ENCODE measurements around the gene POU2F1.

POU2F1 gene

DNA sequence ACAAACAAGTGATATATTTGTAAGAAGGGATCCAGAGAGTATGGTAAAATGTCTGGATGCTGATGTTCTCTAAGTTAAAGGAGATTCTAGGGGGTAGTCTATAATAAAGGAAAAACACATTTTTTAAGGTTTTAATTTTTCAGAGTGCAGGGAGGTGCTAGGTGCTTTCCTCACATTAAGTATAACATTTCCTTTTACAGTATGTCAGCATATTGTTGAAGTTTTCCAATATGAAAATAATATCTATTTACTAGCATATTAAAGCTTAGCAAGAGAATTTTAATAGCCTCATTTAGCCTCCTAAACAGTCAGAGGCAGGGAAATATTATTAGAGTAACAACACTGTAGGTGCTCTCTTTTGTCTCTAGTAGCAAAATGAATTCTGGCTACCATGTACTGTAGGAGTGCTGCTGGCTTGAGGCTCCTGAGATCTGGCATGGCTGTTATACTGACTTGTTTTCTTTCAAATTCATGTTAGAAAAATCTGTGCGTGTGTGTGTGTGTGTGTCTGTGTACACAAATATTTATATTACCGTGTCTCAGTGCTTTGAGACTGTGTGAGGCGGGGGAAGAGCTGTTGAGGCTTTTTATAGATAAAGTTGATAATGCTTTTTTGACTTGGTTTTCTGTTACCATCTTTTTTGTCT lies 71.0 kb downstream of the POU2F1 start:
- H3K4me3 Mint-ChIP-seq: no peak overlapping the region

DNA sequence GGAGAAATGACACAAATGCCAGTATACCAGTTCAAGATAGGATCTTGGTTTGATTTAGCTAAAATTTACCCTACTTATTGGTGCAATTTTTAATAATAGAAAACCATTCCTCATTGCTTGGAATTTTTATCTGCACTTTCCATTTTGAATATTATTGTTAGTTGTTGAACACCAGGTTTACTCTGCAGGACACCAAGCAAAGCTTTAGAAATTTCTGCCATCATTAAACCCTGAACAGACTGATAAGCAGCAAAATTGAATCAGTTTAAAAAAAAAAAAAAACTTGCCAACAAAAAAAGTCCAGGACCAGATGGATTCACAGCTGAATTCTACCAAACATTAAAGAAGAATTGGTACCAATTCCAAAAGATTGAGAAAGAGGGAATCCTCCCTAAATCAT lies 71.5 kb downstream of the POU2F1 start:
- H3K9me3 Mint-ChIP-seq: no peaks in the 10 kb centered on the region
- DNase-seq: no peak
- no peak for ATAC-seq
- peaks cover 18% of the 10 kb centered on the region for H3K4me1 Mint-ChIP-seq
- no peak overlapping the region for H3K27ac Mint-ChIP-seq
- no peaks in the 10 kb centered on the region for H3K36me3 Mint-ChIP-seq (ENCODE audit: low read depth)
- no peak overlapping the region for H3K4me3 Mint-ChIP-seq
- no peaks in the 10 kb centered on the region for H3K27me3 Mint-ChIP-seq

More for the DNA sequence above, 71.0 kb downstream of the POU2F1 start:
- Mint-ChIP-seq H3K9me3 (no peaks in the 10 kb centered on the region), H3K4me1 (peaks cover 18% of the 10 kb centered on the region), H3K27ac (no peak overlapping the region), H3K36me3 (ENCODE audit: low read depth) (no peaks in the 10 kb centered on the region), H3K27me3 (no peaks in the 10 kb centered on the region)
- DNase-seq (no peak), ATAC-seq (no peak)

DNA sequence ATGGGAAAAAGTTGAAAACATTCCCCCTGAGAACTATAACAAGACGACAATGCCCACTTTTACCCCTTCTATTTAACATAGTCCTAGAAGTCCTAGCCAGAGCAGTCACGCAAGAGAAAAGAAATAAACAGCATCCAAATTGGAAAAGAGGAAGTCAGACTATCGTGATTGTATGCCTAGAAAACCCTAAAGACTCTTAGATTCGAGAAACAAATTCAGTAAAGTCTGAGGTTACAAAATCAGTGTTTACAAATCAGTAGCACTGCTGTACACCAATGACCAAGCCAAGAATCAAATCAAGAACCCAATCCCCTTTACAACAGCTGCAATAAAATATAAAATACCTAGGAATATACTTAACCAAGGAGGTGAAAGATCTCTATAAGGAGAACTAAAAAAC lies 72.4 kb downstream of the POU2F1 start:
- H3K27ac Mint-ChIP-seq: no peak overlapping the region

DNA sequence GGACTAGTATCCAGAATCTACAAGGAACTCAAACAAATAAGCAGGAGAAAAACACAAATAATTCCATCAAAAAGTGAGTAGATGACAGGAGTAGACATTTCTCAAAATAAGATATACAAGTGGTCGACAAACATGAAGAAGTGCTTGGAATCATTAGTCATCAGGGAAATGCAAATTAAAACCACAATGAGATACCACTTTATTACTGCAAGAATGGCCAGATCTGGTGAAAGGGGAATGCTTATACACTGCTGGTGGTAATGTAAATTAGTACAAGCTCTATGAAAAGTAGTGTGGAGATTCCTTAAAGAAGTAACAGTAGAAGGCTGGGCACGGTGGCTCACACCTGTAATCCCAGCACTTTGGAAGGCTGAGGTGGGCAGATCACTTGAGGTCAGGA lies 73.8 kb downstream of the POU2F1 start:
- ATAC-seq (peak; percentile 49), DNase-seq (no peak)
- Mint-ChIP-seq H3K27ac (no peak overlapping the region), H3K36me3 (ENCODE audit: low read depth) (peaks cover 2% of the 10 kb centered on the region), H3K4me3 (no peak overlapping the region), H3K4me1 (peaks cover 13% of the 10 kb centered on the region), H3K27me3 (no peaks in the 10 kb centered on the region), H3K9me3 (no peaks in the 10 kb centered on the region)

More for the DNA sequence above, 72.4 kb downstream of the POU2F1 start:
- Mint-ChIP-seq H3K4me3 (no peak overlapping the region), H3K4me1 (peaks cover 18% of the 10 kb centered on the region), H3K36me3 (ENCODE audit: low read depth) (no peaks in the 10 kb centered on the region), H3K9me3 (no peaks in the 10 kb centered on the region), H3K27me3 (no peaks in the 10 kb centered on the region)
- ATAC-seq (no peak), DNase-seq (no peak)

DNA sequence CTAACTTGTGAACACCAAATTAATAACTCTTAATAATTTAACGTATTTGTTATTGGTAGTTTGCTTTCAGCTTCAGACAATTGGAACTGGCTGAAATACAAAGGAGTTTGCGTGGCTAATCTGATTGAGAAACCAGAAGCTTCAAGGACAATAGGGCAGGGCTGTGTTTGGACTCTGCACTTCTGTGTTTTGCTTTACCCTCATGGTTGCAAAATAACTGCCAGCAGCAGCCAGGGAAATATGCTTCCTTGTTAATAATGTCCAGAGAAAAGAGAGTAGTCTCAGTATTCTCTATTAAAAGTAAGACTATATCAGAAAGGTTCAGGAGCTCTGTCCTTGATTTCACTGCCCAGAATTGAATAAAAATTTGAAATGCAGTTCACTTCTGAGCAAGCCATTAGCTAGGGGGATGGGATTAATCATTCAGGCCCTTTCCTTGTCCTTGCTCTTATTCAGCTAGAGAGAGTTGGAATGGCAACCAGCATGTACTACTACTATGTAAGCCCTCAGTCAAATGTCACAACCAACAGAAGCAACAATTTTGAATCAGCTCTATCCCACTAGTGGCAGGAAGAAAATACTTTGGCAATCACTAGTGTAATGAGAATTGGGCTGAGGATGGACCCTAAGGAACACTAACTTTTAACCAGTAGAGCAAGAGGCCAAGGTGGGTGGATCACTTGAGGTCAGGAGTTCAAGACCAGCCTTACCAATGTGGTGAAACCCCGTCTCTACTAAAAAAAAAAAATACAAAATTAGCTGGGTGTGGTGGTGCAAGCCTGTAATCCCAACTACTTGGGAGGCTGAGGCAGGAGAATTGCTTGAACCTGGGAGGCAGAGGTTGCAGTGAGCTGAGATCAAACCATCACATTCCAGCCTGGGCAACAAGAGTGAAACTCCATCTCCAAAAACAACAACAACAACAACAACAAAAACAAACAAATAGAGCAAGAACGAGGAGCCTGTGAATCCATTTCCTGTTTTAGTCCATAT lies 76.8 kb downstream of the POU2F1 start:
- Mint-ChIP-seq H3K4me1 (peaks cover 13% of the 10 kb centered on the region), H3K36me3 (ENCODE audit: low read depth) (peaks cover 2% of the 10 kb centered on the region), H3K27ac (no peak overlapping the region), H3K27me3 (no peaks in the 10 kb centered on the region), H3K9me3 (no peaks in the 10 kb centered on the region), H3K4me3 (no peak overlapping the region)
- DNase-seq (no peak), ATAC-seq (no peak)

DNA sequence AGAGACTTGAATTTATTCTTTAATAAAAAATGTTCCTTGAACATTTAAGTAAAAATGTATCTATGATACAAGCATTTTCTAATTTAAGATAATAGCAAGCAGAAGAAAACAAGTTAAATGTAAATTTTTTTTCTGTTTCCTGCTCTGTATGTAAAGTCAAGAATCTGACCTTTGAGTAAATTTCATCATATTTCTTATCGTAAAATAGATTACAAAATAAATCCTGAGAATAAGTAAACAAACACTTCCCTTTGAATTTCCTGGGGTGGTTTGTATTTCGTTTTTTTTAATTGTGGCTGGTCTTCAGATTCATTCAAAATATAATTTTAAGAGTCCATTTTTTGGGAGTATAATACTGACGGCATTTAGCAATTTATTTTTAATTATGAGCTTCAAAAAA lies 77.6 kb downstream of the POU2F1 start:
- DNase-seq (no peak), ATAC-seq (no peak)
- Mint-ChIP-seq H3K36me3 (ENCODE audit: low read depth) (peaks cover 2% of the 10 kb centered on the region), H3K27ac (no peak overlapping the region), H3K4me1 (peaks cover 16% of the 10 kb centered on the region), H3K27me3 (no peaks in the 10 kb centered on the region), H3K9me3 (no peaks in the 10 kb centered on the region), H3K4me3 (no peak overlapping the region)

DNA sequence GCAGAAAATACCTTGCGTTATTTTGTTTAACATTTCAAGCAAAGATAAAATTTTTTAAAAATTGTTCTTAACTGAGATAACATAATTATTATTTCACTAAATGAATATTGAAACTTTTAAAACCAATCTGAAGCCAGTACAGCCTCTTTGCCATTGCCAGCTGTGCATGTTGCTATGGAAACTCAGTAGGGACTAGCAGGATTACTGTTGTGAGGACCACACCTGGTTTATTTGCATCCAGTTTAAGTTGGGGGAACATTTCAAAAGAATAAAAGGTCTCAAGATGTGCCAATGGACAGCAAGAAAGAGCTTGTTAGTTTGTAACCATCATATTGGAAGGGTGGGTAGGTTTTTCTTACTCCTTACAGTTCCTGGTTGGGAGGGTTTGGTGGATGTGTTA lies 80.7 kb downstream of the POU2F1 start:
- H3K27me3 Mint-ChIP-seq: no peaks in the 10 kb centered on the region
- DNase-seq: no peak
- H3K4me1 Mint-ChIP-seq: peaks cover 5% of the 10 kb centered on the region

DNA sequence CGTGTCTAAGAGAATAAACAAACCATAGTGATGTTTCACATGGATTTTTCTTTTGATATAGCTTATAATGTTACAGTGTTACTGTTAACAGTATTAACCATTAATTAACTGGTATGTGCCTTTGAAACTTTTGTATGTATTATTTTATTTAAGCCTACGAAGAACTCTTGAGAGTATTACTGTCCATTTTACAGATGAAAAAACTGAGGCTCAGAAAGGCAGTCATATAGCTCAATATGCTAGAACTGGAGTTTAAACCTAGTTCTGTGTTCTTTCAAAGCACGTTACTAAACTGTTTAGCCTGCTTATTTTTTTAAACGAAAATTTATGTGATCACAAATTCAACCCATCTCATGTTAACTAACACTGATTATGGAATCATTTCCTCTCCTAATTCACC lies 83.5 kb downstream of the POU2F1 start:
- H3K4me1 Mint-ChIP-seq: peaks cover 12% of the 10 kb centered on the region
- H3K9me3 Mint-ChIP-seq: no peaks in the 10 kb centered on the region
- H3K4me3 Mint-ChIP-seq: no peak overlapping the region
- no peaks in the 10 kb centered on the region for H3K27me3 Mint-ChIP-seq
- DNase-seq (no peak), ATAC-seq (no peak)
- H3K27ac Mint-ChIP-seq: no peak overlapping the region
- H3K36me3 Mint-ChIP-seq (ENCODE audit: low read depth): peaks cover 2% of the 10 kb centered on the region

More for the DNA sequence above, 80.7 kb downstream of the POU2F1 start:
- Mint-ChIP-seq H3K9me3 (no peaks in the 10 kb centered on the region), H3K36me3 (ENCODE audit: low read depth) (peaks cover 2% of the 10 kb centered on the region), H3K27ac (no peak overlapping the region), H3K4me3 (no peak overlapping the region)
- no peak for ATAC-seq

DNA sequence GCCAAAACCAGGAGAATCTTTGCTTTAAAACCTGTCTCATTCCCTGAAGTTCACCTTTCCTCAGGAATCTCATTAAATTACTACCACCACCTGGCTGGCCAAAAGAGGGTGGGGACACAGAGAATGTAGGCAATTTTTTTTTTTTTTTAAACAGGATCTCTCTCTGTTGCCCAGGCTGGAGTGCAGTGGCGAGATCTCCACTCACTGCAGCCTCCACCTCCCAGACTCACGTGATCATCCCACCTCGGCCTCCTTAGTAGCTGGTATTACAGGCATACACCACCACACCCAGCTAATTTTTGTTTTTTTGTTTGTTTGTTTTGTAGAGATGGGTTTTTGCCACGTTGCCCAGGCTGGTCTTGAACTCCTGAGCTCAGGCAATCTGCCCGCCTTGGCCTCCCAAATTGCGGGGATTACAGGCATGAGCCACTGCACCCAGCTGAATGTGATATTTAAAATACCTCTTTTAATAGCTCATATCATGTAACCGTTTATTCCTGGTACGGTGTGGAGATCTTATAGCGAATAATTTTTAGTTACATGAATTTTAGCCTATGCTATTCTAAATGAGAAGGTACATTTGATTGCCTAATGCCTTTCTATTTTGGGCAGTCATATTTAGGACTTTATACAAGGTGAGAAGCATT lies 84.5 kb downstream of the POU2F1 start:
- Mint-ChIP-seq H3K4me1 (peaks cover 12% of the 10 kb centered on the region), H3K27me3 (no peaks in the 10 kb centered on the region), H3K9me3 (no peaks in the 10 kb centered on the region), H3K27ac (no peak overlapping the region), H3K36me3 (ENCODE audit: low read depth) (no peaks in the 10 kb centered on the region), H3K4me3 (no peak overlapping the region)
- no peak for ATAC-seq
- no peak for DNase-seq

DNA sequence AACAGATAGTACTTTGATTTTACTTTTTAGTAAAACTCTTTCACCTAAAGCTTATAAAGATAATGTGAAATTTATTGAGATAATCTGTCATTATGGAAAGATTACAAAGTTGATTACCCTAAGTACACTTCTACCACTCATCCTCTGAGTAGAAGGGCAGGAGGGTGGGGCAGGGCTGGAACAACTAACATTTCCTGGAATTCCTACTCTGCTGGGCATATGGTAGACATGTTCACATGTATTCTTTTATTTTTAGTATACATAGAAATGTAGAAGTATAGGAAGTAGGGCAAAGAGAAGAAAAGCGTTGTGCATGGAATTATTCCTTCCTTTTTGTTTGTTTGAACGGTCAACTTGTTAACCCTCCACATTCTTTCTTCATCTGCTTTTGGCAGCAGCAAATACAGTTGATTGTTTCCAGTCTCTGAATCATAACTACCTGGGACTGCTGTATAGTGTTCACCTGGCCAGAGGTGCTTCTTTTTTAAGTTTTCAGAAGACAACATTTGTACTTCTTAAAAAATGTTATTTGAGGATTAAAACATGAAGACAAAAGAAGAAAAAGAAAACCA lies 85.1 kb downstream of the POU2F1 start:
- Mint-ChIP-seq H3K4me3 (no peak overlapping the region), H3K36me3 (ENCODE audit: low read depth) (no peaks in the 10 kb centered on the region), H3K27me3 (no peaks in the 10 kb centered on the region), H3K9me3 (no peaks in the 10 kb centered on the region), H3K4me1 (peaks cover 14% of the 10 kb centered on the region), H3K27ac (no peak overlapping the region)
- ATAC-seq: no peak
- no peak for DNase-seq

DNA sequence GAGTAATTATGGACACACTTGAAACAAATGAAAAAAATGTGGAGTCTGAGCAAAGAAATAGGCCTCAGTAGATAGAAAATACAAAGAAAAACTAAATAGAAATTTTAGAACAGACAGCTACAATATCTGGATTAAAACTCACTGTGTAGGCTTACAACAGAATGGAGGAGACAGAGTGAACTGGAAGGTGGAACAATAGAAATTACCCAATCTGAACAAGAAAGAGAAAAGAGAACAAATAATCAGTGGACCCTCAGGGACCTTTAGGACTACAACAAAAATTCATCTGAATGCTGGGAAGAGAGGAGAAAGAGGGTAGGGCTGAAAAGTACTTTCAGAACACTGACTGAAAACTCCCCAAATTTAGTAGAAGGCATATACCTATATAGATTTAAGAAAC lies 90.0 kb downstream of the POU2F1 start:
- Mint-ChIP-seq H3K4me1 (peaks cover 18% of the 10 kb centered on the region), H3K27me3 (no peaks in the 10 kb centered on the region), H3K4me3 (no peak overlapping the region), H3K36me3 (ENCODE audit: low read depth) (peaks cover 15% of the 10 kb centered on the region), H3K27ac (no peak overlapping the region), H3K9me3 (peaks cover 11% of the 10 kb centered on the region)
- ATAC-seq: no peak
- DNase-seq: no peak

DNA sequence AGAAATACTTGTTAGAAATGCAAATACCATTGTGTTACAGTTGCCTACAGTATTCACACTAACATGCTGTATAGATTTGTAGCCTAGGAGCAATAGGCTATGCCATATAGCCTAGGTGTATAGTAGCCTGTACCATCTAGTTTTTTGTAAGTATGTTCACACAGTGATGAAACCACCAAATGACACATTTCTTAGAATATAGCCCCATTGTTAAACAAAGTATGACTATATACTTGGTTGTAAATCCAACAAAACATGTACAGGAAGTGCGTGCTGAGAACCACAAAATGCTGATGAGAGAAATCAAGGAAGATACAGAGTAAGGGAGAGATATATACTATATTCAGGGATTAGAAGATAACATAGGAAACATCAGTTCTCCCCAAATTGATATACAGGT lies 92.2 kb downstream of the POU2F1 start:
- Mint-ChIP-seq H3K36me3 (ENCODE audit: low read depth) (peaks cover 32% of the 10 kb centered on the region), H3K4me1 (peaks cover 11% of the 10 kb centered on the region), H3K4me3 (no peak overlapping the region), H3K27me3 (no peaks in the 10 kb centered on the region), H3K9me3 (peaks cover 24% of the 10 kb centered on the region), H3K27ac (no peak overlapping the region)
- DNase-seq (no peak), ATAC-seq (peak; percentile 52)

DNA sequence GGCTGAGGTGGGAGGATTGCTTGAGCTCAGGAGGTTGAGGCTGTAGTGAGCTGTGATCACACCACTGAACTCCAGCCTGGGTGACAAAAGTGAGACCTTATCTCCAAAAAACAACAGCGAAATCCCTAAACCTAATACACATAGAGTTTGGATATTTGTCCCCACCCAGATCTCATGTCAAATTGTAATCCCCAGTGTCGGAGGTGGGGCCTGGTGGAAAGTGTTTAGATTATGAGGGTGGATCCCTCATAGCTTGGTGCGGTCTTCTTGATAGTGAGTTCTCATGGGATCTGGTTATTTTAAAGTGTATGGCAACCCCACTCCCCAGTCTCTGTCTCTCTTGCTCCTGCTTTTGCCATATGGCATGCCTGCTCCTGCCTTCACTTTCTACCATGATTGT lies 94.0 kb downstream of the POU2F1 start:
- ATAC-seq (no peak), DNase-seq (no peak)
- peaks cover 50% of the 10 kb centered on the region for H3K36me3 Mint-ChIP-seq (ENCODE audit: low read depth)
- H3K4me1 Mint-ChIP-seq: peaks cover 11% of the 10 kb centered on the region
- H3K9me3 Mint-ChIP-seq: peaks cover 35% of the 10 kb centered on the region
- no peak overlapping the region for H3K27ac Mint-ChIP-seq
- no peak overlapping the region for H3K4me3 Mint-ChIP-seq
- no peaks in the 10 kb centered on the region for H3K27me3 Mint-ChIP-seq

DNA sequence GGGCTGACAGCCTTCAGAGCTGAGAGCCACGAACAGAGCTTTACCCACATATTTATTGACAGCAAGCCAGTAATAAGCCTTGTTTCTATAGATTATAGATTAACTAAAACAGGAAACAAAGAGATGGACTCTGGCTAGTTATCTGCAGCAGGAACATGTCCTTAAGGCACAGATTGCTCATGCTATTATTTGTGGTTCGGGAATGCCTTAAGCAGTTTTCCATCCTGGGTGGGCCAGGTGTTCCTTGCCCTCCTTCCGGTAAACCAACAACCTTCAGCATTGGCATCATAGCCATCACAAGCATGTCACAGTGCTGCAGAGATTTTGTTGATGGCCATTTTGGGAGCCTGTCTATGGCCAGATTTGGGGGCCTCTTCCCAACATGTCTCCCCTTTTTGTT lies 96.8 kb downstream of the POU2F1 start:
- Mint-ChIP-seq H3K27me3 (no peaks in the 10 kb centered on the region), H3K4me3 (no peak overlapping the region), H3K27ac (no peak overlapping the region), H3K9me3 (peaks cover 61% of the 10 kb centered on the region), H3K4me1 (peaks cover 6% of the 10 kb centered on the region), H3K36me3 (ENCODE audit: low read depth) (peaks cover 69% of the 10 kb centered on the region)
- DNase-seq (no peak), ATAC-seq (no peak)
